ENCODE results near the gene SINHCAF.
"Not testable (repeated sequence)": the region's sequence is repeated elsewhere in the genome, so short reads cannot be mapped to it uniquely, and the experiment has no call there.

The SINHCAF gene

GRCh38 chr12:31308116-31308515 lies 17.8 kb downstream of the SINHCAF start:
- DNase-seq (ENCODE audit: low spot score): no peak

GRCh38 chr12:31306866-31307265 lies 19.1 kb downstream of the SINHCAF start:
- no peak for DNase-seq (ENCODE audit: low spot score)

DNA sequence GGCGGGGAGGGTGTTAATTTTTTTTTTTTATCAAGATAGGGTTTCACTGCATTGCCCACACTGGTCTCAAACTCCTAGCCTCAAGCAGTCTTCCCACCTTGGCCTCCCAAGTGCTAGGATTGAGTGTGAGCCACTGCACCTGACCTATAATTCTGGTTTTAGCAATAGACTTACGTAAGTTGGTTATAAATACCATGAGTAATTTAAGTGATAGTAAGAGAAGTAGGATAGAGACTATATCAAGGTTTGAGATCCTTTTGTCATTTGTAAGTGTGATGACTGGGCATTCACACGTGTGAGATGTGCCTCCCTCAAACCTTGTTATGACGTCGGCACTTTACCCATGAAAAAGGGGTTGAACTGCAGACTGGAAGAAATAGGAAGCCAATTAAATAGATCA lies 22.5 kb downstream of the SINHCAF start:
- DNase-seq (ENCODE audit: low spot score): no peak

- no peak for DNase-seq (ENCODE audit: low spot score)
Observed at GRCh38 chr12:31301311-31301710, 24.6 kb downstream of the SINHCAF start.

DNA sequence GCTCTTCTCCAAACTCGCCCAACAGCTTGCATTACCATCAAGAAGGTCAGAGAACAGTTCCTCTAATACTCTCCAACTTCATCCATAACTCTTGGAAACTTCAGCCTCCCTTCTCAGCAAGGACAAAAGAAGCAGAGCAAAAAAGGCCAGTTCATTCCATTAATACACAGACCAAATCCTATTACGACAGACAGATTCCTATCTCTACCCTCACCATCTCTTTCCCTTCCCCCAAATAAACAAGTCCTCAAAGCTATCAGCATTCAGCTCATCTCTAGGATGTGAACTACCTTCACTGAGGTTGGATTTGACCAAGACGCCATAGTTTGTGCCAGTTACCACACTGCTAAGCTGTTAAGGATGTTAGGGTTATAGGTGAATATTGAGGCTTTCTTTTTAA lies 25.2 kb downstream of the SINHCAF start:
- no peak for DNase-seq (ENCODE audit: low spot score)

DNA sequence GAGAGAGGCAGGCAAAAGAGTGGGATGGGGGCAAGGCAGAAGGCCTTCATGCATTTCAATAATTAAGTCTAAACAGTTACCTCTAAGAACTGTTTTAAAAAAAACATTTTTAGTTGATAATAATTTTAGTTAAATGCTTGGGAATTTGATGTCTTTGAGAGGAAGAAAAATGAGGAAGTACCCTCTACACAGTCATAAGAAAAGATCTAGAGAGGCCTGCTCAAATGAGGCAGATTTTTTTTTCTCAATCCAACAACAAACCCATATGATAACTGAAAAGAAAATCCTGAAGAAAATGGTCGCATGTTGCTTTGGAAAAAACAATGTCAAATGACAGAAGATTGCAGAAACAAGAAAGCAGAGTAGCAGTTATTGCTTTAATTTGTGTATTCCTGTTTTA lies 25.6 kb downstream of the SINHCAF start:
- DNase-seq (ENCODE audit: low spot score): no peak

DNA sequence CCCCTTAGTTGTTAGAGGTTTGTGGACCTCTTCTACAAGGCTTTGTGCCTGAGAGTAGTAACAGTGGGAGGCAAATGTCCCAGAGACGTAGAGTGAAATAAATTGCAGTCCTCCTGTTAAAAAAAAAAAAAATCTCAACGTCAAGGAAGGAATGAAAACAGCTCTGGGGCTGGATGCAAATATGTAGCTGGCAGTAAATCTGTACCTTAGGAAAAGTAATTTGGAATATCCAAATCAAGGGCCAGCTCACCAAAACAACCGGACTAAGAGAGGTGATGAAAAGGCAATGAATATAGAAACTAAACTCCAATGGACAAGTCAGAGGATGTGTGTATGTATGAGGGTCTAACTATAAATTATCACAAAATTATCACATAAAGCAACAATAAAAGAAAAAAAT lies 27.0 kb downstream of the SINHCAF start:
- DNase-seq (ENCODE audit: low spot score): no peak

DNA sequence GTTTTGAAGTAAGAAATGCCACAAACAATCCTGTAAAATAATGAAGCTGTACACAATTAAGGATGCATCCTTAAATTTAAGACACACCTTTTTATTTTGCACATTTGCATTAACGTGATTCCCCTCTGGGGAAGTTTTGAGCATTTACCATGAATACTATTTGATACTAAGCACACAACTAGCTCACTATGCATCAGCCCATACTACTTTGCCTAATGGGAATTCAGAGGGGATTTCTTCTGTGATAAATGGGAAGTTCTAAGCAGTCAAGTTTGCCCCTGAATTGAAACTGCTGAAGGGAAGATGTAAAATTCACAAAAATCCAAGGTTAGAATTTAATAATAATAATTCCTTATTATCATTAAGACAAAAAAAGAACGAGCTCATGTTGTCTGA lies 27.4 kb downstream of the SINHCAF start:
- no peak for DNase-seq (ENCODE audit: low spot score)

DNA sequence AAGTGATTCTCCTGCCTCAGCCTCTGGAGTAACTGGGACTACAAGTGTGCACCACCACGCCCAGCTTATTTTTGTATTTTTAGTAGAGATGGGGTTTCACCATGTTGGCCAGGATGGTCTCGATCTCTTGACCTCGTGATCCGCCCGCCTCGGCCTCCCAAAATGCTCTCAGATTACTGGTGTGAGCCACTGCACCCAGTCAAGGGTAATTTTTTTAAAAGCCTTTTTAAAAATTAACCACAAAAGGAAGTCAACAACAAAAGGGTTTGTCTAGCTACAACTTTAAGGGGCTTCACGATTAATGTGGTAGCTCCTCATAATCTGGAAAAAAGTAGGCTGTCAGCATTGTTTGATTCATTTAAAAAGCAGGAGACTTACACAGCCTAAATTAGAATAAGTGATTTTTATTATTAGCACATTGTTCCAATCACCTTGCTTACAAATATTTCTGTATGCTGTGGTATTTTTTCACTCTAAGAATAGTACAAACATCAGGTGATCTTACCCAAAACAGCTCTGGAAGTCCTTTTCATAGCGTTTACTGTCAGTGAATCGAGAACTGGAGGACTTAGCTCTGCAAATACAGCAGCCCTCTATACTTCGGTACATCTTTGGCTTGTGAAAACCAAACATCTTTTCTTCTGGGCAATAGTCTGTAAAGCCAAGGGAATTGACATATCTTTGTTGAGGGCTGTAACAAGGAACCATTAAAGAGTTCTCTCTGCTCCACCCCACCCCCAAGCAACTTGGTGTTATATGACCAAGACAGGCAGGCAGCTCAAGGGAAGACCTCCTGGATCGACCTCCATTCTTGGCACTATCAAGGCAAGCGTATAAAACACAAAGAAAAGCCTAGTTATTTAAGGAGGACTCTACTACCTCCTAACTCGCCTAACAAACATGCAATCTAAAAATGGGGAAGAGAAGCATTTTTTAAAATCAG lies 28.1 kb downstream of the SINHCAF start:
- no peak for DNase-seq (ENCODE audit: low spot score)

- DNase-seq (ENCODE audit: low spot score): no peak
Observed at GRCh38 chr12:31289441-31289840, 36.5 kb downstream of the SINHCAF start.

DNA sequence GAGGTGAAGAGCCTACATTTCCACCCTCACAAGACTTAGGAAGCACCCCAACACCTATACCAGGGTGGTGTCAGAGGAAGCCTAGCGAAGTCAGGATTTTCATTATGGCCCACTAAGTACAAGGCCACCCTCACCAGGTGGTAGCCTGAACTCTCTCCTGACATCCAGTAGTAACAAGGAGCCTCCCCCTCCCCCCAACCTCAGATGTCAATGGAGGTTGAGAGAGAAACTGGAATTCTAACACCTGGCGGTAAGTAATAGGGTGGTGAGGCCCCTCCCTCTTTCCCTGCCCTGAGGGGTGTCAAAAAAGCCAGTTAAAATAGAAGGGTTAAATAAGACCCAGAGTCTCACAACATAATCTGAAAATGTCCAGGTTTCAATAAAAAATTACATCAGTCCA lies 37.6 kb downstream of the SINHCAF start:
- no peak for DNase-seq (ENCODE audit: low spot score)

DNA sequence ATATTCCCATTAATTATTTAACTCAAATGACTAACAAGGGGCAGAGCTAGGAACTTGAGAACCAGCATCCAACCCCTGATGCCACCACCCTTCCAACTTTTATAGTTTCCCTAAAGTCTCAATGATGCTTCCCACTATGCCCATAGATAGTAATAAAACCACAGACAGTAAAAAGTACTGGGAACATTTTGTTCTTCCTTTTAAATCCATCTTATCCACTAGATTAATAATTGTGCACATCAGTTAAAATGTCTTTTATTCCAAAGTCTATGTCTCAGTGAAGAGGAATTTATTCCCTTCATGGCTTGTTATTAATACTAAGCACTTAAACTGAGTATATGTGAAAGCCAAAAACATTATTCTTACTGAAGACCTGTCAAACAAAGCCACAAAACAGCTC lies 45.8 kb downstream of the SINHCAF start:
- no peak for DNase-seq (ENCODE audit: low spot score)

GRCh38 chr12:31279390-31279924 lies 46.5 kb downstream of the SINHCAF start:
- no peak for DNase-seq (ENCODE audit: low spot score)

- DNase-seq (ENCODE audit: low spot score): no peak
Observed at GRCh38 chr12:31278832-31279231, 47.1 kb downstream of the SINHCAF start.

- no peak for DNase-seq (ENCODE audit: low spot score)
Observed at GRCh38 chr12:31278424-31278823, 47.5 kb downstream of the SINHCAF start.

GRCh38 chr12:31277081-31277480 lies 48.9 kb downstream of the SINHCAF start:
- no peak for DNase-seq (ENCODE audit: low spot score)

DNA sequence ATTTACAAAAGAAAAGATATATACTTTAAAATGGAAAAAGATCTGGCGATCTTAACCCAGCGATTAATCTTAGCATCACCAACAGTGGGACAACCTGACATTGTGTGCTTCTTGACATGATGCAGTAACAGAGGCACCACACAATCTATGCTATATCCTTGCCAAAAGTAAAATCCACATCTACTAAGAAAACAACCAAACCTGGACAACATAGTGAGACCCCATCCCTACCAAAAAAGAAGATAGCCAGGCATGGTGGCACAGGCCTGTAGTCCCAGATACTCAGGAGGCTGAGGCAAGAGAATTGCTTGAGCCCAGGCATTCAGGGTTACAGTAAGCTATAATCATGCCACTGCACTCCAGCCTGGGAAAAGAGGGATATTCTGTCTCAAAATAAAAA lies 50.5 kb downstream of the SINHCAF start:
- no peak for DNase-seq (ENCODE audit: low spot score)

GRCh38 chr12:31274520-31275300 lies 51.2 kb downstream of the SINHCAF start:
- DNase-seq (ENCODE audit: low spot score): no peak

GRCh38 chr12:31273794-31274193 lies 52.2 kb downstream of the SINHCAF start:
- not testable (repeated sequence) for DNase-seq (ENCODE audit: low spot score)

GRCh38 chr12:31272607-31273225 lies 53.2 kb downstream of the SINHCAF start:
- DNase-seq (ENCODE audit: low spot score): no peak

DNA sequence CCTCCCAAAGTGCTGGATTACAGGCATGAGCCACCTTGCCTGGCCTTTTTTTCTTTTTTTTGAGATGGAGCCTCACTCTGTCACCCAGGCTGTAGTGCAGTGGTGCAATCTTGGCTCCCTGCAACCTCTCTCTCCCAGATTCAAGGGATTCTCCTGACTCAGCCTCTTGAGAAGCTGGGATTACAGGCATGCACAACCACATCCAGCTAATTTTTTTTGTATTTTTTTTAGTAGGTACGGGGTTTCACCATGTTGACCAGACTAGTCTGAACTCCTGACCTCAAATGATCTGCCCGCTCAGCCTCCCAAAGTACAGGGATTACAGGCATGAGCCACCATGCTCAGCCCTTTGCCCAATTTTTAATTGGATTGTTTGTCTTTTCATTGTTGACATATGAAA lies 58.0 kb downstream of the SINHCAF start:
- DNase-seq (ENCODE audit: low spot score): no peak

DNA sequence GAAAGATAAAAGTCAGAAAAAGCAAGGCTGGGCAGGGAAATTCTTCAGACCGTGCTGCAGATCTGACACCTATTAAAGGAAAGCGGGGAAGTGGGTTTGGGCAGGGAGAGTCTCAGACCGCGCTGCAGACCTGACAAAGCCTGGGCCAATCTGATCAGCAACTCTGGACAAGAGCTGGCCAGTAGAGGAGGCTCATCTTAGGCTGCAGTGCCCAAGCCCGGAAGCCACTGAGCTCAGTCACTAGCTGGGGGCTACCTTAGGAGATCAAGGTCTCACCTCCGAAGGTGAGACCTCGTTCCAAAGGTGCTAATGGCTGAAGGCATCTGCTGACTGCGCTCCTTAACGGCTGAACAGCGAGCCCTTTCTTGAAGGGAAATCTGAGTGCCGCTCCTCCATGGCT lies 60.2 kb downstream of the SINHCAF start:
- no peak for DNase-seq (ENCODE audit: low spot score)

DNA sequence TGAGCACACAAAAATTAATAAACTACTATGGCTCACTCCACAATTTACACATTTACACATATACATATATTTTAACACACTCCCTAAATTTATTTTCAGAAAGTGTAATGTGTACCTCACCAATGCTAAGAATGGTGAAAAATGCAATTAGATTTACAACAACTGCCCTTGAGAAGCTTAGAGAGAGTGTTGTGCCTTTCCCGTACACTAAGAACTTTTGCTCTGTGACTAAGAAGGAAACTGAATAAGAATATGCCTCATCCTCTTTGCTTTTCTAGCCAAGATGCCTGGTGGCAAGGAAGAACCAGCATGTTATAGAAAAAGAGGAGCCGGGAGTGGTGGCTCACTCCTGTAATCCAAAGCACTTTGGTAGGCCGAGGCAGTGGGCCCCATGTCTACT lies 62.3 kb downstream of the SINHCAF start:
- no peak for DNase-seq (ENCODE audit: low spot score)

Data from CD4-positive, alpha-beta T cell treated with Interleukin-2 at 100 ng/mL for 4 hours (primary cell).